K562 (cell line): ENCODE results near the gene KCNB1. TPM values are rescaled to one million over a fixed set of nuclear protein-coding genes. Genes with fewer than 3 reads are reported as not detected.

ENCODE experiments used
- ATAC-seq: fragments of 200-7000 bp; cut with Tn5 transposase; 3 replicates; pipeline ENCODE4 v1.9.1; 2020; ENCODE audit warnings: moderate library complexity
- BruUV-seq: library from RNA; stranded (reverse); fragments of 400-500 nt; replicated peaks from 2 replicates; lab custom pipeline; 2021; lab: Mats Ljungman, UMichigan
- CTCF ChIA-PET: fragments of 300-600 bp; formaldehyde crosslinking; extraction: SDS; loops from one replicate; lab custom pipeline; 2021; ENCODE audit warnings: low intra/inter-chr PET ratio; lab: Yijun Ruan, JAX
- POLR2A ChIA-PET: fragments of 300-600, 350-650 bp; sonication (Branson Sonifier 250); formaldehyde crosslinking; extraction: SDS; loops from one replicate; lab custom pipeline; 2021; ENCODE audit warnings: antibody characterized with exemption, inconsistent platforms; lab: Yijun Ruan, JAX
- DNase-seq, 4 experiments: peaks; one replicate each; pipeline versions ENCODE4 v3.0.0 to v3.0.0-alpha.2; 2011 to 2018; ENCODE audit warnings: low spot score in 3 of 4, mixed read lengths in 3 of 4; ENCODE audit errors: extremely low read depth in 1 of 4
- FAIRE-seq: peaks from 2 replicates; lab custom pipeline; 2011; peaks lifted over from hg19 to GRCh38; lab: Jason Lieb, UNC
- H2AFZ ChIP-seq: 2 replicates; pipeline ENCODE4 v1.6.0; 2011; ENCODE audit warnings: low read depth, low read length, control low read depth, inconsistent platforms
- H3K27ac ChIP-seq: fragments of 200-600 bp; 3 replicates; pipeline ENCODE4 v1.8.0; 2011; ENCODE audit warnings: low read depth, mild to moderate bottlenecking, control low read depth, inconsistent platforms, low read length, moderate library complexity, mixed read lengths; ENCODE audit errors: extremely low read depth
- H3K27me3 ChIP-seq, 2 experiments: fragments of 300-600 bp in 1 of 2; 2 replicates in 1 of 2; 3 replicates in 1 of 2; pipeline versions ENCODE4 v1.6.0 to v1.8.0; 2011; ENCODE audit warnings: inconsistent platforms in 2 of 2, low read length in 2 of 2, mild to moderate bottlenecking in 1 of 2, mixed read lengths in 1 of 2, moderate library complexity in 1 of 2; ENCODE audit not compliant: control insufficient read depth in 2 of 2, insufficient read depth in 2 of 2
- H3K36me3 ChIP-seq: fragments of 300-600 bp; 3 replicates; pipeline ENCODE4 v1.8.0; 2011; ENCODE audit warnings: mild to moderate bottlenecking, low read length, inconsistent platforms; ENCODE audit not compliant: control insufficient read depth, insufficient read depth
- H3K4me1 ChIP-seq, 2 experiments: fragments of 200-600 bp in 1 of 2; replicated peaks in 1 of 2; 2 replicates in 1 of 2; 3 replicates in 1 of 2; pipeline versions ENCODE4 v1.5.1 to v1.8.0; 2011; ENCODE audit warnings: inconsistent platforms in 2 of 2, low read length in 2 of 2, mild to moderate bottlenecking in 1 of 2, mixed read lengths in 1 of 2, moderate library complexity in 1 of 2; ENCODE audit not compliant: control insufficient read depth in 2 of 2, insufficient read depth in 2 of 2
- H3K4me2 ChIP-seq: 2 replicates; pipeline ENCODE4 v1.6.1; 2011; ENCODE audit warnings: low read length, control low read depth, inconsistent platforms, mixed read lengths; ENCODE audit not compliant: insufficient read depth
- H3K4me3 ChIP-seq: fragments of 200-600 bp; sonication (generic), shearing (Covaris generic); 2 replicates; pipeline ENCODE4 v1.5.1; 2016; ENCODE audit warnings: control low read depth, inconsistent platforms
- H3K79me2 ChIP-seq: fragments of 200-600 bp; 3 replicates; pipeline ENCODE4 v1.8.0; 2011; ENCODE audit warnings: low read length, inconsistent platforms; ENCODE audit not compliant: control insufficient read depth, insufficient read depth
- H3K9ac ChIP-seq, 2 experiments: 2 replicates each; pipeline versions ENCODE4 v1.6.0 to v1.6.1; 2011; ENCODE audit warnings: low read depth in 2 of 2, low read length in 2 of 2, control low read depth in 1 of 2, inconsistent platforms in 1 of 2, mild to moderate bottlenecking in 1 of 2, mixed read lengths in 1 of 2; ENCODE audit not compliant: insufficient read depth in 1 of 2
- H3K9me1 ChIP-seq: one replicate; pipeline ENCODE4 v1.6.0; 2011; ENCODE audit warnings: inconsistent platforms, mild to moderate bottlenecking, low read length, moderate library complexity; ENCODE audit not compliant: control insufficient read depth, insufficient read depth
- H3K9me3 ChIP-seq: replicated peaks from 2 replicates; pipeline ENCODE4 v1.5.1; 2011; ENCODE audit warnings: low read depth, low read length, inconsistent platforms; ENCODE audit not compliant: control insufficient read depth, insufficient read depth
- H4K20me1 ChIP-seq: replicated peaks from 2 replicates; pipeline ENCODE4 v1.6.1; 2011; ENCODE audit warnings: low read length, inconsistent platforms, mixed read lengths; ENCODE audit not compliant: control insufficient read depth, insufficient read depth
- CREB3 ChIP-seq: fragments of 450-650 bp; conservative IDR thresholded peaks from 2 replicates; pipeline ENCODE4 v1.6.1; 2016; ENCODE audit warnings: missing genetic modification characterization, low read depth, mild to moderate bottlenecking, missing compliant biosample characterization, moderate library complexity
- CREBBP ChIP-seq: IDR thresholded peaks from one replicate; pipeline ENCODE4 v1.6.1; 2012; ENCODE audit warnings: low read depth, mild to moderate bottlenecking, control low read depth, inconsistent platforms, low read length
- FOXA3 ChIP-seq, 2 experiments: fragments of 450-650 bp in 1 of 2; sonication (generic) in 1 of 2; formaldehyde crosslinking; IDR thresholded peaks in 1 of 2; conservative IDR thresholded peaks in 1 of 2; 2 replicates each; pipeline versions ENCODE4 v1.4.0 to v1.8.0; 2020 to 2022; ENCODE audit warnings: mild to moderate bottlenecking in 2 of 2, missing genetic modification reagents in 1 of 2
- RBM34 ChIP-seq: fragments of 200-400 bp; formaldehyde crosslinking; IDR thresholded peaks from 2 replicates; pipeline ENCODE4 v1.6.1; 2018; ENCODE audit warnings: low read length, borderline replicate concordance; ENCODE audit not compliant: insufficient read depth
- SREBF1 ChIP-seq: fragments of 150-350 bp; IDR thresholded peaks from 2 replicates; pipeline ENCODE4 v1.6.1; 2014; ENCODE audit warnings: antibody characterized with exemption, low read depth, low read length, borderline replicate concordance
- TAF9B ChIP-seq: fragments of 450-650 bp; IDR thresholded peaks from 2 replicates; pipeline ENCODE4 v1.6.1; 2018; ENCODE audit warnings: mild to moderate bottlenecking; ENCODE audit not compliant: partially characterized antibody
- TCFL5 ChIP-seq: fragments of 250-450 bp; sonication (Bioruptor Pico); conservative IDR thresholded peaks from 2 replicates; pipeline ENCODE4 v1.6.1; 2021; ENCODE audit warnings: mild to moderate bottlenecking, moderate library complexity, matching md5 sums
- UBTF ChIP-seq, 2 experiments: IDR thresholded peaks; 2 replicates each; pipeline ENCODE4 v1.6.1; 2012; ENCODE audit warnings: improper control_type of control experiment in 2 of 2, low read depth in 2 of 2, low read length in 2 of 2, borderline replicate concordance in 1 of 2
- ZKSCAN8 ChIP-seq: fragments of 200-800 bp; sonication (Bioruptor generic); IDR thresholded peaks from 2 replicates; pipeline ENCODE4 v1.6.1; 2016; ENCODE audit warnings: missing genetic modification characterization, missing compliant biosample characterization
- ZNF277 ChIP-seq: fragments of 250-450 bp; sonication (Bioruptor Pico); IDR thresholded peaks from 2 replicates; pipeline ENCODE4 v1.8.0; 2022; ENCODE audit warnings: inconsistent platforms, mild to moderate bottlenecking, moderate library complexity, borderline replicate concordance
- ZNF436 ChIP-seq: fragments of 250-450, 450-650 bp; sonication (Bioruptor Pico); formaldehyde crosslinking; IDR thresholded peaks from 2 replicates; pipeline ENCODE4 v1.7.0; 2020; ENCODE audit warnings: mild to moderate bottlenecking
- WGBS: fragments of 100-300 bp; shearing (Covaris generic); methylation state at CpG from one replicate; pipeline ENCODE4 v1.1.6; 2016; ENCODE audit warnings: low coverage, mixed read lengths; ENCODE audit not compliant: insufficient coverage; ENCODE audit errors: missing lambda C conversion rate; 5-methylcytosine and 5-hydroxymethylcytosine counted together
- in situ Hi-C: fragments of 300-500 bp; cut with MboI; formaldehyde crosslinking; loops from 4 replicates; pipeline ENCODE4 v1.15.0; 2018; ENCODE audit warnings: inconsistent platforms, mixed read lengths
- intact Hi-C: fragments of 100-400 bp; cut with micrococcal nuclease; formaldehyde crosslinking; loops from 2 replicates; pipeline ENCODE4 v1.14.2; 2022
- polyA plus RNA-seq, 8 experiments: library from polyadenylated mRNA; depleted of rRNA in 4 of 8; stranded (reverse) in 5 of 8; unstranded in 3 of 8; fragments of >200 nt; fragmentation: Nextera tagmentation in 2 of 8; fragmentation: Illumina TruSeq in 1 of 8; extraction: Ambion mirVana in 2 of 8; extraction: Trizol in 1 of 8; gene quantifications; 2 replicates each; pipeline versions ENCODE4 v1.2.1 to v1.2.3, GENCODE V29; 2011 to 2014; ENCODE audit warnings: inconsistent platforms in 1 of 8, missing spikeins in 1 of 8
- total RNA-seq, 7 experiments: library from RNA; depleted of rRNA in 6 of 7; stranded (reverse); fragments of >200 nt in 6 of 7; fragmentation: Illumina TruSeq in 2 of 7; extraction: Trizol in 2 of 7; gene quantifications; 2 replicates each; pipeline versions ENCODE4 v1.2.1 to v1.2.3, GENCODE V29; 2011 to 2021; ENCODE audit warnings: low replicate concordance in 1 of 7
- TF ChIP-seq, protein P1 (sequence below): sonication (generic); formaldehyde crosslinking; IDR thresholded peaks from 2 replicates; pipeline ENCODE4 v1.8.1; 2022; ENCODE audit warnings: missing genetic modification reagents
- TF ChIP-seq, protein P2 (sequence below): sonication (generic); formaldehyde crosslinking; IDR thresholded peaks from 2 replicates; pipeline ENCODE4 v1.9.0; 2022; ENCODE audit warnings: mild to moderate bottlenecking, missing genetic modification reagents

KCNB1 gene
- total and polyA plus RNA-seq, 9 of the 15 experiments (the other 6 are each of a cell fraction or from before 2014, with no cell fraction given) = 0.01 to 0.06 TPM; not detected in 7

- no peak overlapping the region for H3K9ac ChIP-seq
- no peaks in the 10 kb centered on the region; a peak in 1 of 5 replicates for H3K4me1 ChIP-seq
- no peaks in the 10 kb centered on the region; the same call in 1 of the 2 replicates for H4K20me1 ChIP-seq
- H3K9me3 ChIP-seq = no peaks in the 10 kb centered on the region
- no peak overlapping the region for H3K4me2 ChIP-seq
- no TSS peak for BruUV-seq
- H2AFZ ChIP-seq = no peak overlapping the region
- no peaks in the 10 kb centered on the region for H3K9me1 ChIP-seq
- in situ Hi-C loops (no loop called here), intact Hi-C loops (loop anchor here (1.0 kb wide), 1 partner anchor 174 kb away; no protein-coding TSS in a partner anchor)
- no peaks in the 10 kb centered on the region for H3K36me3 ChIP-seq
- H3K27me3 ChIP-seq = peaks cover 15 to 39% of the 10 kb centered on the region in 2 experiments; a peak in 4 of 5 replicates
- H3K4me3 ChIP-seq = no peak overlapping the region
- H3K27ac ChIP-seq = no peak overlapping the region
- FAIRE-seq (peak; percentile 87), ATAC-seq (peak; percentile 84), DNase-seq (peak; percentile 42 to 51 (median 50))
- ChIA-PET CTCF (interaction anchor here (1.0 to 3.1 kb wide), 4 partner anchors 124 to 176 kb away, joined by 3 to 36 read pairs (median 6); no protein-coding TSS in a partner anchor), POLR2A (interaction anchor here (0.8 to 1.4 kb wide), 4 partner anchors 9 to 18 kb away, joined by 3 to 8 read pairs (median 4); no protein-coding TSS in a partner anchor)
- WGBS = 7% methylated on average over 14 of the region's 14 CpGs
- H3K79me2 ChIP-seq = no peaks in the 10 kb centered on the region
- TF ChIP-seq CREB3 (tag) (no peak), FOXA3 (CRISPR knock-in tag; conservative IDR thresholded peaks at IDR 0.05 in 1 of 2, IDR thresholded peaks at IDR 0.05 in 1 of 2) (no peak), ZNF277 (CRISPR knock-in tag) (no peak), UBTF (IDR thresholded peaks at IDR 0.05; ENCODE audit: borderline replicate concordance in 1 of 2, low read depth in 2 of 2, low read length in 2 of 2) (no peak), CREBBP (no peak), SREBF1 (no peak), ZNF436 (CRISPR knock-in tag) (no peak), ZKSCAN8 (CRISPR knock-in tag) (no peak), TCFL5 (CRISPR knock-in tag) (no peak), RBM34 (no peak), TAF9B (no peak)
- TF ChIP-seq, protein P1, sequence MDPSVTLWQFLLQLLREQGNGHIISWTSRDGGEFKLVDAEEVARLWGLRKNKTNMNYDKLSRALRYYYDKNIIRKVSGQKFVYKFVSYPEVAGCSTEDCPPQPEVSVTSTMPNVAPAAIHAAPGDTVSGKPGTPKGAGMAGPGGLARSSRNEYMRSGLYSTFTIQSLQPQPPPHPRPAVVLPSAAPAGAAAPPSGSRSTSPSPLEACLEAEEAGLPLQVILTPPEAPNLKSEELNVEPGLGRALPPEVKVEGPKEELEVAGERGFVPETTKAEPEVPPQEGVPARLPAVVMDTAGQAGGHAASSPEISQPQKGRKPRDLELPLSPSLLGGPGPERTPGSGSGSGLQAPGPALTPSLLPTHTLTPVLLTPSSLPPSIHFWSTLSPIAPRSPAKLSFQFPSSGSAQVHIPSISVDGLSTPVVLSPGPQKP (CRISPR knock-in tag) = no peak
- TF ChIP-seq, protein P2, sequence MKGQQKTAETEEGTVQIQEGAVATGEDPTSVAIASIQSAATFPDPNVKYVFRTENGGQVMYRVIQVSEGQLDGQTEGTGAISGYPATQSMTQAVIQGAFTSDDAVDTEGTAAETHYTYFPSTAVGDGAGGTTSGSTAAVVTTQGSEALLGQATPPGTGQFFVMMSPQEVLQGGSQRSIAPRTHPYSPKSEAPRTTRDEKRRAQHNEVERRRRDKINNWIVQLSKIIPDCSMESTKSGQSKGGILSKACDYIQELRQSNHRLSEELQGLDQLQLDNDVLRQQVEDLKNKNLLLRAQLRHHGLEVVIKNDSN (CRISPR knock-in tag) = no peak
These were observed 26.1 kb upstream of the KCNB1 start for GRCh38 chr20:49508435-49509199.
